Measurements from ENCODE around the gene GAN.
"Not testable (repeated sequence)": the region's sequence is repeated elsewhere in the genome, so short reads cannot be mapped to it uniquely, and the experiment has no call there.

The GAN gene

DNA sequence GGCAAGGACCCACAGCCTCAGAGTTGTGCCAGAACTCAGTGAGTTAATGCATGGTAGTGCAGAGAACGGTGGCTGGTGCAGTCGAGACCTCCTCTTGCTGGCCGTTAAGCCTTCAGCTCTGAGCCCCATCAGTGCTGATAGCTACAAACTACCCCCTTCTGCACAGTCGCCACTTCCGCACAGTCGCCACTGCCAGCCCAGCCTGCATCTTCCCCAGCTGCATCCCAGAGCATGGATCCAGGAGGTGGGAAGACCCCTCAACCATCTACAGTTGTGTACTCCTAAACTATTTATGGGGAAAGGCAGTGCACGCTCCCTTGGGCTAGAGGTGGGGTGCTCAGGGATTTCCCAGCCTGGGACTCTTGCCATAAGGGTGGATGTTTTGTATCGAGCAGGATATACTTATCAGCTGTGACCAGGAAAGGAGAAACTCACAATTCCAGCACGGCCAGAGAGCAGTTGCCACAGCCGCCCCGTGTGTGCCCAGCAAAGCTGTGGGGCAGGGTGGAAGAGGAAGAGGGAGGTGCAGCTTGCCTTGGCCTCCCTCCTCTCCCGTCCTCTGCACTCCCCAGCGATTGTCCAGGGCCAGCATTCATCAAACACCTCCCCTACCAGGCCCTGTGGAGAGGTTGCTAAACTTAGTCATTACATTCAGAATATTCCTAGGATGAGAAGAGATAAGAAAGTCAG is 80.3 kb downstream of the GAN start:
- no peaks in the 10 kb centered on the region for H3K36me3 Mint-ChIP-seq
- H3K27ac Mint-ChIP-seq: no peak overlapping the region
- H3K9me3 Mint-ChIP-seq: no peaks in the 10 kb centered on the region
- no peak for ATAC-seq
- no peak overlapping the region for H3K4me3 Mint-ChIP-seq
- H3K4me1 Mint-ChIP-seq: no peaks in the 10 kb centered on the region
- no peak for DNase-seq (ENCODE audit: low spot score in 2 of 2)

GRCh38 chr16:81397058-81397878 is 82.5 kb downstream of the GAN start:
- DNase-seq (ENCODE audit: low spot score in 2 of 2) (no peak), ATAC-seq (no peak)
- no peaks in the 10 kb centered on the region for H3K36me3 Mint-ChIP-seq
- no peak overlapping the region for H3K4me3 Mint-ChIP-seq
- no peaks in the 10 kb centered on the region for H3K9me3 Mint-ChIP-seq
- no peaks in the 10 kb centered on the region for H3K4me1 Mint-ChIP-seq
- H3K27ac Mint-ChIP-seq: no peak overlapping the region

GRCh38 chr16:81397879-81398520 is 83.2 kb downstream of the GAN start:
- Mint-ChIP-seq H3K36me3 (no peaks in the 10 kb centered on the region), H3K4me1 (no peaks in the 10 kb centered on the region), H3K4me3 (no peak overlapping the region), H3K27ac (no peak overlapping the region), H3K9me3 (no peaks in the 10 kb centered on the region)
- no peak for ATAC-seq
- no peak for DNase-seq (ENCODE audit: low spot score in 2 of 2)

DNA sequence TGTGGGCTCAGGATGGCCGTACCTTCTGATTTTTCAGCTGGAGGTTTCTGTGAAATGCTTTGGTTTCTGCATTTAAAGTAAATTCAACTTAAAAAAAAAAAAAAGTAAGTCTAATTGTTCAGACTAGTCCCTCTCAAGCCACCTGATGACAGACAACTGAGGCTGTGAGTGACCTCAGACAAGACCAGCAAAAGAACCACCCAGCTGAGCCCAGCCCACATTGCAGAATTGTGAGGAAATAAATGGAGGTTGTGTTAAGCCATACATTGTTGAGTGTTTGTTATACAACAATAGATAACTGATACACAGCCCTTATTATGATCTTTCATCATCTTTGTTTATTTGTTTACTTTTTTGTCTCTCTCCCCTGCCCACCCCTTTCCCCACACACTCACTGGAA is 85.1 kb downstream of the GAN start:
- Mint-ChIP-seq H3K4me3 (no peak overlapping the region), H3K9me3 (no peaks in the 10 kb centered on the region), H3K27ac (no peak overlapping the region), H3K36me3 (no peaks in the 10 kb centered on the region), H3K4me1 (no peaks in the 10 kb centered on the region)
- DNase-seq (ENCODE audit: low spot score in 2 of 2) (no peak), ATAC-seq (no peak)

DNA sequence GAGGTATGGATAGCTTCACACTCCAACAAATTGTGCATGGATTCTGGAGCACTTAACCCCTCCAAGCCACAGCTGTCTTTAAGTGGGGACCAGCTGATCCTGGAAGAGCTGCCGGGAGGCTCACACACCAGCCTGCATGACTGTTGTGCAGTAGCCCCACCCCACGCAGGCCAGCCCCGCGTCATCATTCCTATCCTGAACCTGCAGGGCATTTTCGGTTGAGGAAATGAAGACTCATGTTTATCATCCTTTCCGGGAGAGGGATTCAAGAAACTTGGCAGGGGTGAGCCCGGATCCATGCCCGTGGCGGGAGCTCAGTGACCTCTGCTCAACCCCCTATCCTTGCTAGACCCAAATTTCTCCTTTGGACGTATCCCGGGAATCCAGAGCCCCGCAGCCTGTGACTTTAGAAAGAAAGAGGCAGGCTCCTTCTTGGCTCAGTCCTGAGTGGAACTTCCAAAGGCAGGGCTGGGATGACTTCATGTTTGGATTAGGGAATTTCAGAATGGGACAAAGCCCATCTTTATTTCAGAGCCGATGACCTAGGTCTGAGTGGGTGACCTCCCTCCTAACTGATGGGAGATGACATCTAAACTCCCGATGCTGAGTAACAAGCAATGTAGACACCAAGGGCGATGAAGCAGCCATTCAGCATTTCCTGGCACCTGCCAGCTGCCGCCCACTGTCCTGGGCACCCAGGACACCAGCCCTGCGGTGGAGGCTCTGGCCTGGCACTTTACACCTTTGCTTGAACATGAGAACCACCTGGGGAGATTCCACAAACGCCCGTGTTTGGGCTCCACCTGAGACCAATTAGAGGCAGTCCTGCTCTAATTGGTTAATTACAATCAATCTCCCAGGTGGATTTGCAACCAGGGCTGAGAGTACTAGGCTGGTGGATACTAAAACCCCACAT is 86.5 kb downstream of the GAN start:
- Mint-ChIP-seq H3K4me3 (no peak overlapping the region), H3K27ac (no peak overlapping the region), H3K36me3 (no peaks in the 10 kb centered on the region), H3K4me1 (no peaks in the 10 kb centered on the region), H3K9me3 (no peaks in the 10 kb centered on the region)
- ATAC-seq (no peak), DNase-seq (ENCODE audit: low spot score in 2 of 2) (no peak)

- Mint-ChIP-seq H3K36me3 (no peaks in the 10 kb centered on the region), H3K4me1 (no peaks in the 10 kb centered on the region), H3K9me3 (no peaks in the 10 kb centered on the region), H3K27ac (no peak overlapping the region), H3K4me3 (peak overlapping the region; percentile 36)
- no peak for DNase-seq (ENCODE audit: low spot score in 2 of 2)
- ATAC-seq: no peak
These were observed 88.4 kb downstream of the GAN start for GRCh38 chr16:81403208-81403600.

- H3K4me1 Mint-ChIP-seq: peaks cover under 1% of the 10 kb centered on the region
- peak; percentile 92 for ATAC-seq
- no peaks in the 10 kb centered on the region for H3K36me3 Mint-ChIP-seq
- DNase-seq (ENCODE audit: low spot score in 2 of 2): peak; percentile 91 to 93
- no peak overlapping the region for H3K27ac Mint-ChIP-seq
- H3K9me3 Mint-ChIP-seq: no peaks in the 10 kb centered on the region
- H3K4me3 Mint-ChIP-seq: peak overlapping the region; percentile 36
These were observed 89.0 kb downstream of the GAN start for GRCh38 chr16:81403601-81404391.

GRCh38 chr16:81405002-81405401 is 90.2 kb downstream of the GAN start:
- not testable (repeated sequence) for ATAC-seq; H3K36me3 Mint-ChIP-seq; H3K4me3 Mint-ChIP-seq; H3K9me3 Mint-ChIP-seq; H3K4me1 Mint-ChIP-seq; DNase-seq (ENCODE audit: low spot score in 2 of 2)
- H3K27ac Mint-ChIP-seq: peak overlapping the region; percentile 18

DNA sequence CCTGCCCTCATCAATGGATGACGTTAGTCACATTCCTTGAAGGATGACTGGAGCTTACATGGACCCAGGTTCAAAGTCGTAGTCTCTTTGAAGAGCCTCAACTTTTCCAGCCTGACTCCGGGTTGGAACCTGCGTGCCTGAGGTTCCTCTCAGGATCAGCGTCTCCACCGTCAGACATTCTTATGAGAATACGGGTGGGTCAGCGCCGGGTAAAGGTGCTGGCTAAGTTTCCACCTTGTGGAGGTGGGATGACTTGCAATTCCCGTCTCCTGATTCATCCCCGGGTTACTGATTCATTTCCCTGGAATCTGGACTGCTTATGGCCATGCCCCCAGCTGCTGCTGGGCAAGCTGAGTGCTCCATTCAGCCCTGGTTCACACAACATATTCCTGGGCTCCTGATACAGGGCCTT is 90.9 kb downstream of the GAN start:
- no peak for DNase-seq (ENCODE audit: low spot score in 2 of 2)
- no peak overlapping the region for H3K27ac Mint-ChIP-seq
- peaks cover 5% of the 10 kb centered on the region for H3K4me1 Mint-ChIP-seq
- no peaks in the 10 kb centered on the region for H3K36me3 Mint-ChIP-seq
- no peak overlapping the region for H3K4me3 Mint-ChIP-seq
- ATAC-seq: no peak
- no peaks in the 10 kb centered on the region for H3K9me3 Mint-ChIP-seq

- H3K9me3 Mint-ChIP-seq: no peaks in the 10 kb centered on the region
- ATAC-seq (no peak), DNase-seq (ENCODE audit: low spot score in 2 of 2) (no peak)
- no peaks in the 10 kb centered on the region for H3K36me3 Mint-ChIP-seq
- H3K4me3 Mint-ChIP-seq: no peak overlapping the region
- peaks cover 5% of the 10 kb centered on the region for H3K4me1 Mint-ChIP-seq
- H3K27ac Mint-ChIP-seq: peak overlapping the region; percentile 63
These were observed 93.7 kb downstream of the GAN start for GRCh38 chr16:81408409-81408950.

DNA sequence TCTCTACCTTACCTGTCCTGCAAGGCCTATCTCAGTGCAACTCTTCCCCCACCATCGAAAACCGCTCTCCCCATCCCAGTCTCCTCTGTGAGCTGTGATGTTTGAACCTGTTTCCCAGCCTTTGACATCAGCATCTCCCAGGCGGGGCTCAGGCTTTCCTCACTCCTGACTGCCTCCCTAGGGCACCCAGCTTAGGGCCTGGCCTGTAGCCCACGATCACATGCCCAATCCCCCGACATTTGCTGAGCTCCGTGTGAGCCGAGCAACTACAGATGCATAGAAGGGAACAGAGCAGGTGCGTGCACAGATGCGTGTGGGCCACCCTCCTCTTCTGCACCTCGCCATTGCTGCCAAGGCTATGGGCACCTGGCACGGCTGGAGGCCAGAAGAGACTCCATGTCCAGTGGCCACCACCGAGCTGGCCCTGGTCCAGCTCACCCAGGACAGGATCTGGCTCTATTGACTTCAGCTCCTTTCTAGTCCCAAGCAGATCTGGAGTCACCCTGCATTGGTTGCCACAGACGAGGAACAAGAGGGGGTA is 94.3 kb downstream of the GAN start:
- DNase-seq (ENCODE audit: low spot score in 2 of 2) (no peak), ATAC-seq (no peak)
- Mint-ChIP-seq H3K27ac (peak overlapping the region; percentile 63), H3K4me1 (peaks cover 5% of the 10 kb centered on the region), H3K36me3 (no peaks in the 10 kb centered on the region), H3K9me3 (no peaks in the 10 kb centered on the region), H3K4me3 (no peak overlapping the region)

DNA sequence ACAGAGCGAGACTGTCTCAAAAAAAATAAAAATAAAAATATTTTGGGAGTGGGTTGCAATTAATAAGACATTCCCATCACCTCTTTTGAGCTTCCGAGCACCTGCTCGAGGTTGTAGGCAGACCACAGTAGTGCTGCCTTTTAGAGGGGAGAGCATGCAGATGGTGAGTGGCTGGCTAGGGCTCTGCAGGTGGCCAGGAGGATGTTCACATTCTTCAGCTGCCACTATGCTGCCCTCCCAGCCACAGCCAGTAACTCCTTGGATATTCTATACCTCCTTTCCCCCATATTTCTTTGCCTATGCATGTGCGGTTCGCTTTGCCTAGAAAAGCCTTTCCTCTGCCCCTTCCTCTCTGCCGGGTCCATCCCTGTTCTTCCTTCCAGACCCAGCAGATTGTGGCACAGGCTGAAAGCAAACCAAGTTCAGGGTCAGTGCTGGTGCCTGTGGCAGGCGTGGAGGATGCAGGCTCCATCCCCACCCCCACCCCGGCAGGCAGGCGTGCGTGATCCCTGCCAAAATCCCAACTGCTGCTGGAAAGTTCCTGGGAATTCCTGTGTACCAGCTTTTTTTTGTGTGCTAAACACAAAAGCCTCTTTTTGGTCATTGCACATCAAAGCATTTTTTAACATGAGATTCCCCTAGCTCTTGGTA is 96.0 kb downstream of the GAN start:
- Mint-ChIP-seq H3K27ac (no peak overlapping the region), H3K4me1 (peaks cover 5% of the 10 kb centered on the region), H3K9me3 (no peaks in the 10 kb centered on the region), H3K4me3 (no peak overlapping the region), H3K36me3 (no peaks in the 10 kb centered on the region)
- DNase-seq (ENCODE audit: low spot score in 2 of 2): no peak
- no peak for ATAC-seq

- DNase-seq (ENCODE audit: low spot score in 2 of 2) (no peak), ATAC-seq (peak; percentile 8)
- H3K27ac Mint-ChIP-seq: no peak overlapping the region
- no peaks in the 10 kb centered on the region for H3K36me3 Mint-ChIP-seq
- H3K9me3 Mint-ChIP-seq: no peaks in the 10 kb centered on the region
- no peak overlapping the region for H3K4me3 Mint-ChIP-seq
- H3K4me1 Mint-ChIP-seq: peaks cover 5% of the 10 kb centered on the region
These were observed 98.7 kb downstream of the GAN start for GRCh38 chr16:81413245-81413990.

Measured in stimulated activated effector memory CD8-positive, alpha-beta T cell treated with anti-CD3 and anti-CD28 coated beads, Interleukin-12 subunit alpha, Interleukin-12 subunit beta, amount 100 ng/mL, for 72 hours (primary cell).